ENCODE data around the gene CHD8. TPM values are rescaled to one million over a fixed set of nuclear protein-coding genes. Genes with fewer than 3 reads are reported as not detected.
A peak's percentile ranks its signal among the peaks of the same experiment; 100 is the strongest.

The CHD8 gene
- total and polyA plus RNA-seq, 12 donors, result 19.4 to 47.5 (median 37.3) TPM

- no peak for TF ChIP-seq CTCF (IDR thresholded peaks at IDR 0.05)
- Histone ChIP-seq H3K36me3 (peaks cover 0 to 3% (median 0%) of the 10 kb centered on the region in 9 donors), H3K9me3 (no peaks in the 10 kb centered on the region), H3K4me3 (no peak overlapping the region), H3K27me3 (no peaks in the 10 kb centered on the region), H3K27ac (no peak overlapping the region), H3K4me1 (peaks cover 0 to 24% (median 14%) of the 10 kb centered on the region in 9 donors)
- intact Hi-C loops (cut with DNase I), result no loop called here
- DNase-seq (no peak), ATAC-seq (no peak)
Observed at GRCh38 chr14:21440859-21441258, 15.1 kb downstream of the CHD8 start.

DNA sequence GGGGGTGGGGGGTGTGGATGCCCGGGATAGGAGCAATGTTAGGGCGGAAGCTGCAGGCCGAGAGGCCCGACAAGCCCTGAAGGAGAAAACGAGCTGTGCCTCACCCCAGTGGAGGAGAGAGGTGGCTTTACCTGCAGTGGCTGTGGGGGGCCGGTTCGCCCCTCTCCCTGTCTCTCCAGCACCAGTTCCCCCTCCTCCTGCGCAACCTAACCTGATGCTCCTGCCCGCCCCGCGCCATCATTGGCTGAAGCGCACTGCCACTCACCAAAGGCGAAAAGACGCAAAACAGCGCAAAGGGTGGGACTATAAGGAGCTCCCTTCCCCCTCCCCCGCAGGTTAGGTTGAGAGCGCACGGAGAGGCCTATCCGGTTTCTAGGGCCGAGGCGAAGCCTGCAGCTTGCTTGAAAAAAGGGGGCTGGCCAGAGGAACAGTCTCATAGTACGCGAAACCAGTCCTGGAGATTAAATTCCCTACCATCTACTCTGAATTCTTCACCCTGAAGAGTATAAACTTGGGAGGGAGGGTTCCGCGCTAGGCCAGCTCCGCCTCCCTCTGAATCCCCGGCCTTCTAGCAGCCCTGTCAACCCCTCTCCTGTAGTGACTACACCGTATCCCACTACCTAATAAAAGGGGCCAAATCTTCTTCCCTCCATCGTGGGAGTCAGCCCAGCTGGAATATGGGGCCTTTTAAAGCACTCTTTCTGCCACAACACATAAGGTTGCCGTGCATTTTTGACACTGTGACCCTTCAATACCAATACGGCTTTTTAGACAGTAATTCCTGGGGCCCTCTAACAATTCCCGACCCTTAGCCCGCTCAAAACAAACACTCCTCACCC lies 18.6 kb downstream of the CHD8 start:
- peak overlapping the region; percentile 46 to 92 (median 82) for H3K4me3 ChIP-seq
- WGBS, 2 donors, result 4% methylated on average over 31 to 33 of the region's 33 CpGs
- peaks cover 0 to 3% (median 0%) of the 10 kb centered on the region in 9 donors for H3K36me3 ChIP-seq
- no peaks in the 10 kb centered on the region for H3K9me3 ChIP-seq
- no peaks in the 10 kb centered on the region for H3K27me3 ChIP-seq
- DNase-seq (peak; percentile 98 to 100), ATAC-seq (peak; percentile 99 to 100 (median 100))
- TF ChIP-seq CTCF (IDR thresholded peaks at IDR 0.05), result no peak
- intact Hi-C loops (cut with DNase I), result loop anchor here in 6 of 10 donors (1.0 to 5.0 kb wide), 4 partner anchors 18 to 55 kb away; partner anchors contain the start of genes CHD8 (in 5 of the 6), RAB2B (in 1 of the 6) and SUPT16H (in 1 of the 6)
- H3K27ac ChIP-seq, result peak overlapping the region; percentile 49 to 95 (median 90)
- peaks cover 0 to 37% (median 28%) of the 10 kb centered on the region in 9 donors for H3K4me1 ChIP-seq

DNA sequence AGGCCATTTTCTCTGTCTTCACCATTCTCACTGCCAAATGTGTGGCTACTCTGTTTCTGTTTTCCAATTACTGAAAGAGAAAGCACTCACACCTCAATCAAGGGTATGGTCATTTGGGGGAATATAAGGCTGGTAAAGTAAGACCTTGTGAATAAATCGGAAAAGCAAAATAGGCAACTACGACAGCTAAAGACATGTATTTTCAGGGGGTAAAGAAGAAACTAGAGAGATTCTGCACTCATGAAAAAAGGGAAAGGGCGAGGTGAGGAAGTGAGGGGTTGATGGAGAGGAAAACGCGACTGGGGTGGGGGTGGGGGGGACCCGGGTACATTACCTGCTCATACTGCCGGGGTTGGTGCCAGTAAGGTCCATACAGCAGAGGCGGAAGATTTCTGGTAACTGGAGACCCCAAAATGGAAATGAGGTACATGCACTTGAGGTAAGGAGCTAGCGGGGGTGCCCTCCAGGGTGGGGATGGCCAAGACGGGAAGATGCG lies 19.3 kb downstream of the CHD8 start:
- WGBS, 2 donors, result 2% methylated on average over 11 of the region's 11 CpGs
- peak overlapping the region; percentile 46 to 92 (median 82) for H3K4me3 ChIP-seq
- intact Hi-C loops (cut with DNase I), result loop anchor here in 6 of 10 donors (1.0 to 5.0 kb wide), 4 partner anchors 18 to 54 kb away; partner anchors contain the start of genes CHD8 (in 5 of the 6), RAB2B (in 1 of the 6) and SUPT16H (in 1 of the 6)
- peak overlapping the region in 9 of 10 donors; percentile 81 to 95 (median 90) for H3K27ac ChIP-seq
- H3K4me1 ChIP-seq, result peaks cover 0 to 37% (median 28%) of the 10 kb centered on the region in 9 donors
- DNase-seq (no peak), ATAC-seq (peak in 2 of 8 donors; percentile 25 to 43)
- TF ChIP-seq CTCF (IDR thresholded peaks at IDR 0.05), result no peak
- H3K9me3 ChIP-seq, result no peaks in the 10 kb centered on the region
- peaks cover 0 to 6% (median 0%) of the 10 kb centered on the region in 9 donors for H3K36me3 ChIP-seq
- H3K27me3 ChIP-seq, result no peaks in the 10 kb centered on the region

DNA sequence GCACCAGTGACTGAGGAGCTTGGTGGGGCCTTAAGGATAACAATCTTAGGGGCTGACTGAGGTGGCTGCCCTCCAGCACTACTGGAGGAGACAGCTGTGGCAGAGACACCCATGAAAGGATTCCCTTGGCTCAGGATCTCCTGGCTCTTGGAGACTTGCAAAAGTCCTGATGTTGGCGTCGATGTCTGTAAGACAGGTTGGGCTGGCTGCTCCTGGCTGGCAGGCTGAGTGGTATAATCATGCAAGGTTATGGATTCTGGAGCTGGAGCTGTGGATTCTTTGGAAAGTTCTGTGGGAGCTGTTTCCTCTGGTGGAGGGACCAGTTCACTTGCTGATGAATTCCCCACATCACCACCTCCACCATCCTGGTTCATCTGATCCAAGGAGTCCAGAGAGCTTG lies 24.8 kb downstream of the CHD8 start:
- no peak for DNase-seq
- intact Hi-C loops (cut with DNase I), result loop anchor here in 1 of 10 donors (5.0 kb wide), 1 partner anchor 44 kb away; no protein-coding TSS in a partner anchor
- Histone ChIP-seq H3K36me3 (peaks cover 0 to 61% (median 37%) of the 10 kb centered on the region in 9 donors), H3K27me3 (no peaks in the 10 kb centered on the region), H3K9me3 (no peaks in the 10 kb centered on the region), H3K4me1 (peaks cover 0 to 32% (median 16%) of the 10 kb centered on the region in 9 donors), H3K4me3 (no peak overlapping the region), H3K27ac (no peak overlapping the region)
- WGBS, 2 donors, result 98 to 100% methylated on average over 2 of the region's 2 CpGs
- ATAC-seq, result no peak
- TF ChIP-seq CTCF (IDR thresholded peaks at IDR 0.05), result no peak

All from heart right ventricle (tissue), 16 donors.